A172 (cell line): ENCODE results near the gene SORCS2. TPM values are rescaled to one million over a fixed set of nuclear protein-coding genes. Genes with fewer than 3 reads are reported as not detected.
"Not testable (repeated sequence)": the region's sequence is repeated elsewhere in the genome, so short reads cannot be mapped to it uniquely, and the experiment has no call there.

Source experiments
- DNase-seq: peaks from one replicate; pipeline ENCODE4 v3.0.0-alpha.2; 2015; ENCODE audit warnings: low spot score
- total RNA-seq: library from RNA; depleted of rRNA; stranded (reverse); fragments of >200 nt; shearing (Covaris generic); gene quantifications from 2 replicates; pipeline ENCODE4 v1.2.3, GENCODE V29; 2014

Gene SORCS2
- total RNA-seq, 1 experiment from 2014 or later = 0.78 TPM

DNA sequence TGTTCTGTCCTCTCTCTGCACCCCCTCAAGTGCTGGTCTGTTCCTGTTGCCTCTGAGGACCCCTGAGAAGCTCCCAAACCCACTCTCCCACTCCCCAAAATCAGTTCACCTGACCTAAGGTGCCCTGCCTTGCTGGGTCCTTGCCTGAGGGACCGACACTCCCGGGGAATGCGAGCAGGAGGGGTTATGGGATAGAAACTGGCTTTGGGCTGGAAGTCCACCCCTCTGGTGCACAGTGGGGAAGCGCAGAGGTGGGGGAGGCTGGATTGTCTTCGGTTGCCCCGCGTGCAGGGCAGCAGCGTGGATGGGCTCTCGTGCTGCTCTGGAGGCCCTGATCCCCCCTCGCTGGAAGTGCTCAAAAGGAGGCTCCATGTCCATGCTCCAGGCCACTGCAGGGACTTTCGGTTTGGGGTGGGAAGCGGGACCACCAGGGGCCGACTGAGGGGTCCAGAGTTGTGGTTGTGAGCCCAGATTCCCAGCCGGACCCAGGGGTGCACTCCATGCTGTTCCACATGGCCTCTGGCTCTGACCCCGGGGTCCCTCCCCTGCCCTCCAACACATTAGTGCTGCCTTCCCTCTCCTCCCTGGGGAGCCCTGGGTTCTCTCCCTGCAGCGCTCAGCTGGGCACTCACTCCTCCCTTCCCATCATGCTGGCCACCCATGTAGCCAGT lies 7.6 kb downstream of the SORCS2 start:
- DNase-seq = no peak

DNA sequence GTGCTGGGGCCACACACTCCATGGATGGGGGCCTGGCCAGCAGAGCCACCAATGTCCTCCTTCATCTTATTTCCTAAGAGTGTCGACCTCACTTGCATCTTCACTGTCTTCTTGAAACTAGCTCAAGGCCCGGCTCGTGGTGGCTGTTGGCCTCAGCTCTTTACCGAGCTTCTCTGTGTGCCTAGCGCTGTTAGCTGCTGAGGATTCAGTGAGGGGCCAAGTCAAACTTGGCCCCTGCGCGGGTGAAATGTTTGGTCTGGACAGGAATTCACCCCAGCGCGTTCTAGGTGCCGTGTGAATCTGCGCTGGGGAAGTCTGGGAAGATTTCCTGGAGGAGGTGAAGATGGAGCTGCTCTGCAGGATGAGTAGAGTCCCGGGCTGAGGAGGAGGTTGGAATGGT lies 8.5 kb downstream of the SORCS2 start:
- DNase-seq = no peak

- no peak for DNase-seq
These were observed 9.3 kb downstream of the SORCS2 start for GRCh38 chr4:7201420-7202305.

- DNase-seq = no peak
These were observed 10.1 kb downstream of the SORCS2 start for GRCh38 chr4:7202411-7202810.

DNA sequence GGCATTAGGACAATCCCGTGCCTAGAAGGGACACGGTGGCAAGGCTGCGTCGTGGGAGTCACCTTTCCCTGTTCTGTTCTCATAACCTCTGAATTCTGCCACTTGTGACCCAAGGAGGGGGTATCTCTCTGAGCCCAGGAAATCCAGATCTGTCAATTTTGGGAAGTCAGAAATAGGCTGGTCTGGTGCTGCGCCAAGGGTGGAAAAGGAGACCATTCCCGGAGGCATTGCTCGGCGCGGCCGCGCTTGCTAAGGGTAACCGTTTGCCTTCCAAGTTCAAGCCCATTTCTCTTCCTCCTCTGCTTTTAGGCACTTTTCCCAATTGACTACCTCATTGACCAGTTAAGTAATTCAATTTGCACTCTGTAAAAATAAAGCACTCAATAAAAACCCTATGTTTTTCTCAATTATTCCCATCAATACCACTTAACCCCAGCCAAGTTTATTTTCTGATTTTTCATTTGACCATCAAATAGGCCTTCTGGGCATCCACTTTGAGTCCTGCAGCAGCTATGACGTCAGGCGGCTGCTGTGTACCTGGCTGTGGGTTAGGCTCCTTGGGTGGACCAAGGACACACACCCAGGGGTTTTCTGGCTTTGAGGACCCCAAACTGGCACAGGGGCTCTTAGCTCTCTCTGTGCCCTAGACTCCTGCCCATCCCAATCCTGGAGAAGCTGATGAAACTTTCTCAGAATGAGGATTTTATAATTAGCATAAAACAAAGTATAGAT lies 12.5 kb downstream of the SORCS2 start:
- no peak for DNase-seq

GRCh38 chr4:7206385-7206784 lies 14.0 kb downstream of the SORCS2 start:
- peak; percentile 74 for DNase-seq

GRCh38 chr4:7206911-7207567 lies 14.7 kb downstream of the SORCS2 start:
- peak; percentile 77 for DNase-seq

GRCh38 chr4:7207628-7208231 lies 15.4 kb downstream of the SORCS2 start:
- no peak for DNase-seq

DNA sequence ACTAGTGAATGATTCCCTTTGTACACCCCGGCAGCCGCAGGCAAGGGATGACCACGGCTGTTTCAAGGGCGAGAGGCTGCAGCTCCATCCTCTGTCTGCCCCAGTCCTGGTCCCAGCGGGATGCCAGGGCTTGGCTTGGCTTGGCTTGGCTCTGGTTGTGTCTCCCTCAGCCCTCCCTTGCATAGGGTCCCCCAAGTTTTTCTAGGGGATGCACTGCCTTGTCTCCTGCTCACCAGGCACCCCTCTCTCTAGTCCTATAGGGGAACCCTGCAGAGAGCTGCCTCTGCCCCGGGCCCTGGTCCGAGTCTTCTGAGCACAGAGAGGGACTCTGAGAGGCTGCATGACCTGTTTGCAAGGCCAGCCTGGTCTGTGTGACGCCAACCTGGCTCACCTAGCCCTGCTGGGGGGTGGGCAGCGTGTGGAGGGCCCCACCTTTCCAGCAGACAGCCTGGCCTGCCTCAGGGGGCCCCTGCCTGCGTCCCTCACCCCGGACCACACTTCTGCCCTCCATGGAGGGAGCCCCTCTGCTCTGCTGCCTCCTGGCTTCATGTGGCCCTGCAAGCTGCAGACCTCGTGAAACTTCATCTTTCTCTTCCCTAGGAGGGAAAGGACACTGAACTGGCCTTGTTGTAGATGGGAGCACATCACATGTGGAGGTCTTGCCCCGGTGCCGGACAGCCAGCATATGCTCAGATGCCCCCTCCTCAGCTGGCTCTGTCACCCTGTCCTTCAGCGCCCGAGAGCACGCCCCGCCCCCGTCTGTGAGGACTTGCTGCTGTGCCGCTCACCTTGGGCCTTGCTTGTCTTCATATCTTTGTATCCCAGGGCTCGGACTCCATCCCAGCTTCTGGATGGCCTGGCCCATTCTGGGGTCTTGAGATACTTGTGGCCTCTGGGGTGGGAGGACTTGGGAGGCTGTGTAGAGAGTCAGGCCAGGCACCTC lies 16.4 kb downstream of the SORCS2 start:
- DNase-seq = no peak

DNA sequence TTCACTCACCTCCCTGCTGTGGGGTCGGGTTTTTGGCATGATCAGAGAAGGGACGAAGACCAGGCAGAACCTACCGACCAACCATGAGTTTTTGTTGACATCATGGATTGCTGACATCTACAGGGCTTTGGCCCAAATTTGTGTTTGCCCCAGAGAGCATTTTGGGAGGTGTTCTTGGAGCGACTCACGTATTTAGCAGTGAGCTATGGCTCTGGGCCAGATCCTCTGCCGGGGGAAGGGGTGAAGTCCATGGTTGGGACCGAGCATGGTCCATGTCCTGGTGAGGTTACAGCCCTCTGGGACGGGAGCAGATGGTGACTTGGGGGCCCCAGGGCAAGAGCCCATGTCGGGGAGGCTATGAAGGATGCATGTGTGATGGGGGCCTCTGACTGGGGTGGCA lies 17.4 kb downstream of the SORCS2 start:
- no peak for DNase-seq

DNA sequence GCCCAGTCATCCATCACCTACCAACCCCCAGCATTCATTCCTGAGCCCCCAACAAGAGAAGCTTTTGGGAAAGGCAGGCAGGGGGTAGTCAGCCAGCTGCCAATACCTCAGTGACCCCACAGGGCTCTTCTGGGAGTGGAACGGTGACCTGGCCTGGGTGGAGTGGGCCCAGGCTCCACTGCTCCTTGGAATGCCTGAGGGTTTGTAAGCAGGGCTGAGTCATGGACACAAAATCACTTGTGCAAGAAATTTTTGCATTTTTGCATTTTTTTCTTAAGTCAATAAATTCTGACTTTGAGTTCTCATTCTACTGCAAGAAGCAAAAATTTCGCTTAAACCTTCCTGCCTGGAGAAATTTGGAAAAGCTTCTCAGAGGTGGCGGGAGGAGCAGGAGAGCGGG lies 18.5 kb downstream of the SORCS2 start:
- peak; percentile 55 for DNase-seq

GRCh38 chr4:7212101-7212674 lies 19.9 kb downstream of the SORCS2 start:
- DNase-seq = no peak

DNA sequence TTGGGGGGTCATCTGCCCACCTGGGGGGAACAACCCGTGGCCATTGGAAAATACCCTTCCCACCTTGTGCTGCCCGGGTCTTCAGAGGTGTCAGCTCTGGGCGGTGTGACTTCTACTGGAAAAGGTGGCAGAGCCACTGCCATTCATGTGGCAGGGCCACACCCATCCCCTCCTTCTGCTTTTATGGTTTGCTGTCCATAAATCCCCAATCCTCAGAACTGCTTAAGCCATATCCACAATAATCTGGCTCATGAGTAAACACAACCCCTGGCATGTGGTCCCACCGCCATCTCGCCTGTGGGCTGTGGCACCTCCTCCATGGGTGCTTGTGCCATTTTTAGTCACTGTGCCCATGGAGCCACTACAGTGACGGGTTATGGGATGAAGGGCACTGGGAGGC lies 20.6 kb downstream of the SORCS2 start:
- no peak for DNase-seq

- DNase-seq = no peak
These were observed 21.5 kb downstream of the SORCS2 start for GRCh38 chr4:7213807-7214206.

- no peak for DNase-seq
These were observed 22.0 kb downstream of the SORCS2 start for GRCh38 chr4:7214359-7214758.

DNA sequence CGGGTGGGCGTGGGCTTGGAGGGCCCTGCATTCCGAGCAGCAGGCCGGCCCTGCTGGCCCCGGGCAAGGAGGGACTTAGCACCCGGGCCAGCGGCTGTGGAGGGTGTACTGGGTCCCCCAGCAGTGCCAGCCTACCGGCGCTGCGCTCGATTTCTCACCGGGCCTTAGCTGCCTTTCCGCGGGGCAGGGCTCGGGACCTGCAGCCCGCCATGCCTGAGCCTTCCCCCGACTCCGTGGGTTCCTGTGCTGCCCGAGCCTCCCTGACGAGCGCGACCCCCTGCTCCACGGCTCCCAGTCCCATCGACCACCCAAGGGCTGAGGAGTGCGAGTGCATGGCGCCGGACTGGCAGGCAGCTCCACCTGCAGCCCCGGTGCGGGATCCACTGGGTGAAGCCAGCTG lies 22.8 kb downstream of the SORCS2 start:
- DNase-seq = not testable (repeated sequence)

- DNase-seq = no peak
These were observed 24.7 kb downstream of the SORCS2 start for GRCh38 chr4:7217039-7217438.

- DNase-seq = peak; percentile 62
These were observed 25.4 kb downstream of the SORCS2 start for GRCh38 chr4:7217474-7218321.

GRCh38 chr4:7218686-7219085 lies 26.3 kb downstream of the SORCS2 start:
- DNase-seq = no peak
